Karpas-422 (cell line): Measurements from ENCODE around the gene NMNAT2. TPM values are rescaled to one million over a fixed set of nuclear protein-coding genes. Genes with fewer than 3 reads are reported as not detected.

Source experiments
- DNase-seq: peaks from one replicate; pipeline ENCODE4 v3.0.0-alpha.2; 2015
- H2AFZ ChIP-seq: fragments of 200-600 bp; sonication (generic); 2 replicates; pipeline ENCODE4 v1.6.1; 2014; ENCODE audit warnings: antibody characterized with exemption, low read length, mixed read lengths
- H3K27ac ChIP-seq: fragments of 200-600 bp; sonication (generic); 2 replicates; pipeline ENCODE4 v1.5.1; 2014; ENCODE audit warnings: mild to moderate bottlenecking, low read length, moderate library complexity
- H3K27me3 ChIP-seq: fragments of 200-600 bp; sonication (generic); 2 replicates; pipeline ENCODE4 v1.6.1; 2014; ENCODE audit warnings: low read length, mixed read lengths
- H3K36me3 ChIP-seq: fragments of 200-600 bp; sonication (generic); 2 replicates; pipeline ENCODE4 v1.6.1; 2014; ENCODE audit warnings: low read length, mixed read lengths; ENCODE audit not compliant: insufficient read depth
- H3K4me1 ChIP-seq: fragments of 200-600 bp; sonication (generic); 2 replicates; pipeline ENCODE4 v1.6.1; 2014; ENCODE audit warnings: mild to moderate bottlenecking, low read length, mixed read lengths
- H3K4me2 ChIP-seq: fragments of 200-600 bp; sonication (generic); 2 replicates; pipeline ENCODE4 v1.6.1; 2014; ENCODE audit warnings: low read length, low read depth, mild to moderate bottlenecking; ENCODE audit not compliant: poor library complexity, severe bottlenecking
- H3K4me3 ChIP-seq: fragments of 200-600 bp; sonication (generic); 2 replicates; pipeline ENCODE4 v1.5.1; 2014; ENCODE audit warnings: mild to moderate bottlenecking, antibody characterized with exemption, low read length, mixed read lengths
- H3K79me2 ChIP-seq: fragments of 200-600 bp; sonication (generic); 2 replicates; pipeline ENCODE4 v1.6.1; 2014; ENCODE audit warnings: mild to moderate bottlenecking, low read length, mixed read lengths
- H3K9ac ChIP-seq: fragments of 200-600 bp; sonication (generic); 2 replicates; pipeline ENCODE4 v1.6.0; 2014; ENCODE audit warnings: low read length
- H3K9me2 ChIP-seq: fragments of 200-600 bp; sonication (generic), shearing (Covaris generic); replicated peaks from 2 replicates; pipeline ENCODE4 v1.6.0; 2014; ENCODE audit warnings: mild to moderate bottlenecking, low read length, moderate library complexity; ENCODE audit not compliant: insufficient read depth
- H3K9me3 ChIP-seq: fragments of 300-700, 200-600 bp; sonication (generic); 2 replicates; pipeline ENCODE4 v1.6.1; 2014; ENCODE audit warnings: low read length, mixed read lengths
- H4K20me1 ChIP-seq: fragments of 200-600 bp; sonication (generic); 2 replicates; pipeline ENCODE4 v1.6.1; 2014; ENCODE audit warnings: mild to moderate bottlenecking, antibody characterized with exemption, low read length, low read depth; ENCODE audit not compliant: insufficient read depth
- total RNA-seq: library from RNA; depleted of rRNA; stranded (reverse); fragments of >200 nt; shearing (Covaris generic); gene quantifications from 2 replicates; pipeline ENCODE4 v1.2.3, GENCODE V29; 2014; ENCODE audit warnings: low replicate concordance

Gene NMNAT2
- total RNA-seq, 1 experiment from 2014 or later, result not detected

DNA sequence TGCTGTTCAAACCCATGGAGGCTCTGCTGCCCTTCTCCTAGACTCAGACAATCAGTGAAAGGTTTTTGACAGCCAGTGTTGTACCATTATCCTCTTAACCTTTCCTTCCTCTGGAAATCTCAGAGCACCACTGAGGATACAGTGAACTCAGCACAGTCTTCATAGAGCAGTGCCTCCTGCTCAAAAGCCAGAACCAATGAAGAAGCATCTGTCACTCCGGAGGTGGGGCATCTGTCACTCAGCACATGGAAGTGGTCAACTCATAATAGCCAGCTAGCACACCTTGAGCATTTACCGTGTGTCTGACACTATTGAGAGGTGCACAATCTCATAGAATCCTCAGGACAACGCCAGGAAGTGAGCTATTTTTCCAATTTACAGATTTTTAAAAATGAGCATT, 62.4 kb downstream of the NMNAT2 start:
- Histone ChIP-seq H2AFZ (no peak overlapping the region), H4K20me1 (no peaks in the 10 kb centered on the region), H3K27me3 (no peaks in the 10 kb centered on the region), H3K9me2 (no peaks in the 10 kb centered on the region), H3K36me3 (no peaks in the 10 kb centered on the region), H3K4me3 (no peak overlapping the region), H3K4me1 (no peaks in the 10 kb centered on the region), H3K79me2 (no peaks in the 10 kb centered on the region), H3K4me2 (no peak overlapping the region), H3K9me3 (no peaks in the 10 kb centered on the region), H3K27ac (no peak overlapping the region), H3K9ac (no peak overlapping the region)
- no peak for DNase-seq

DNA sequence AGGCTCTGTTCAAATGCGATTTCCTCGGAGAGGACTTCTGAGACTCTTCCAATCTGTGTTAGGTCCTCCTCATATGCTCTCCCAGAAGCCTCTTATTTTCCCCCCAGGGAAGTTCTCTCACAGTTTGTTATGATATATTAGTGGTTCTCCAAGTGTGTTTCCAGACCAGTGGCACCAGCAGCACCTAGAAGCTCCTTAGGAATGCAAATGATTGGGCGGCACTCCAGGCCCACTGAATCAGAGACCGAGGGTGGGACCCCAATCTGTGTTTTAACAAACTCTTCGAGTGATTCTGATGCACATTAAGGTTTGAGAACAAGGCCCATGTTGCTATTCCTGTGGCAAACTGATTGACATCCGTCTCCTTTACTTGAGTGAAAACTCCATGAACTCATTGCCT, 63.0 kb downstream of the NMNAT2 start:
- H3K9me2 ChIP-seq, result no peaks in the 10 kb centered on the region
- no peaks in the 10 kb centered on the region for H3K4me1 ChIP-seq
- H3K9ac ChIP-seq, result no peak overlapping the region
- H3K36me3 ChIP-seq, result no peaks in the 10 kb centered on the region
- H3K27me3 ChIP-seq, result no peaks in the 10 kb centered on the region
- no peak for DNase-seq
- no peak overlapping the region for H3K4me3 ChIP-seq
- no peaks in the 10 kb centered on the region for H4K20me1 ChIP-seq
- no peak overlapping the region for H2AFZ ChIP-seq
- H3K27ac ChIP-seq, result no peak overlapping the region
- H3K79me2 ChIP-seq, result no peaks in the 10 kb centered on the region
- H3K9me3 ChIP-seq, result no peaks in the 10 kb centered on the region
- no peak overlapping the region for H3K4me2 ChIP-seq

DNA sequence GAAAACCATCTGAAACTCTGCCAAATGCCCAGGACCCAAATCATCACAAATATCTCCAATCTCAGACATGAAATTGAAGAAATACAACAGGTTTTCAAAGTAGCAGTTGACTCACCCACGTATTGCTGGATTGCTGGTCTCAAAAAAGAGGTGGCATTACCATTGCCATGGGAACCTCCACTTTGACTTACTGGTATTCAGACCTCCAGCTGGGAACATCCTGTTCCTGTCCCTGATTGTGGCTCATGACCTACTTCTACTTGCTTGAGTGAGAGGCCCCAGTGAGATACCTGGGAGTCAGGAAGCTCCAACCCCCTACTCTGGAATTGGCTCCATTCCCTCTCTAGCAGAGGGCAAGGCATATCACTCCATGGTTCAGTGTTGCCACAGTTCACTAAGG, 64.6 kb downstream of the NMNAT2 start:
- DNase-seq, result no peak
- H4K20me1 ChIP-seq, result no peaks in the 10 kb centered on the region
- no peaks in the 10 kb centered on the region for H3K9me3 ChIP-seq
- H3K9ac ChIP-seq, result no peak overlapping the region
- H3K27me3 ChIP-seq, result no peaks in the 10 kb centered on the region
- H3K9me2 ChIP-seq, result no peaks in the 10 kb centered on the region
- H3K4me3 ChIP-seq, result no peak overlapping the region
- no peak overlapping the region for H3K4me2 ChIP-seq
- H2AFZ ChIP-seq, result no peak overlapping the region
- no peaks in the 10 kb centered on the region for H3K4me1 ChIP-seq
- no peak overlapping the region for H3K27ac ChIP-seq
- H3K36me3 ChIP-seq, result no peaks in the 10 kb centered on the region
- H3K79me2 ChIP-seq, result no peaks in the 10 kb centered on the region

DNA sequence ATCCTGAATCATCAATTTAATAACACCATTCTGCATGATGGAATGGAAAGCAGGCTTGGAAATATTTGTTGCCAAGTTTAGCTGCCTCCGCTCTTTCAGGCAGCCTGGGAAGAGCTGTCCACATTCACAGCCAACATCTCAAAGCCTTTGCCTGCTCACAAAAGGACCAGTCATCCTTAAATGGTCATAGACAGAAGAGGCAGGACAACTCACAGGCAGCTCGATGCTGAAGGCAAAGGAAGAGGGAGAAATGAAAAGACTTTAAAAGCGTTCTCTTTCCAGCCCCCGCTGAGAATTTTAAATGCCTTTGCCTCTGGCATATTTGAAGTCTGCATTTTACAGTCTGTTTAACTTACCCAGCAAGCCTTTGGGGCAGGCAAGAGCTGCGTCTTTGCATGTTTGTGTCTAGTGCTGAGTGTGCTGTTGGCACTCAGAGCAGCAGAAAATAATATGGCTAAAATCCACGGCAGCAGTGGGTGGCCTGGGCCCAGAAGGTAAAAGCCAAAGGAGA, 68.9 kb downstream of the NMNAT2 start:
- Histone ChIP-seq H3K79me2 (no peaks in the 10 kb centered on the region), H3K4me3 (no peak overlapping the region), H3K4me1 (no peaks in the 10 kb centered on the region), H4K20me1 (no peaks in the 10 kb centered on the region), H3K4me2 (no peak overlapping the region), H3K9me3 (no peaks in the 10 kb centered on the region), H3K27ac (no peak overlapping the region), H3K36me3 (no peaks in the 10 kb centered on the region), H3K9ac (no peak overlapping the region), H2AFZ (no peak overlapping the region), H3K9me2 (no peaks in the 10 kb centered on the region), H3K27me3 (no peaks in the 10 kb centered on the region)
- DNase-seq, result no peak

DNA sequence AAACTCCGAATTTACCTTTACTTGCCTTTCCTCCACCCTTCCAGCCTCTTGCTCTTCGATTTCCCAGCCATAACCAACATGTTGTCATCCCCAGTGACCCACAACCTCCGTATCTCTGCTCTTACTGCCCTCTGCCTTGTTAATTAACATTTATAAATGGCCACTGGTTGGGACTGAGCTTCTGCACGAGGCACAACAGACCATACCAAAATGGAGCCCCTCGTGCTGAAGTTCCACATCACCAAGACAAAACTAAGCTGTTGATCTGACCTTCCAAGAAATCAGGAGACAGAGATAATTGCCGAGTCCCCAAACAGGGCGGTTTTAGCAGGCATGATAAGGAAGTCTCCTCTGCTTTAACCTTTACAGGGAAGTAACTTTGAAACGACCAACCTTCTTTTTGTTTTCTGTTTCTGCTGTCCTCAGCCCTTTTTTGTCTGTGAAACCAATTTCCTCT, 71.9 kb downstream of the NMNAT2 start:
- no peak for DNase-seq
- H3K9ac ChIP-seq, result no peak overlapping the region
- no peaks in the 10 kb centered on the region for H3K9me3 ChIP-seq
- no peaks in the 10 kb centered on the region for H4K20me1 ChIP-seq
- H3K4me1 ChIP-seq, result no peaks in the 10 kb centered on the region
- H3K4me2 ChIP-seq, result no peak overlapping the region
- no peaks in the 10 kb centered on the region for H3K9me2 ChIP-seq
- H2AFZ ChIP-seq, result no peak overlapping the region
- no peak overlapping the region for H3K27ac ChIP-seq
- no peaks in the 10 kb centered on the region for H3K79me2 ChIP-seq
- no peaks in the 10 kb centered on the region for H3K36me3 ChIP-seq
- no peaks in the 10 kb centered on the region for H3K27me3 ChIP-seq
- no peak overlapping the region for H3K4me3 ChIP-seq

DNA sequence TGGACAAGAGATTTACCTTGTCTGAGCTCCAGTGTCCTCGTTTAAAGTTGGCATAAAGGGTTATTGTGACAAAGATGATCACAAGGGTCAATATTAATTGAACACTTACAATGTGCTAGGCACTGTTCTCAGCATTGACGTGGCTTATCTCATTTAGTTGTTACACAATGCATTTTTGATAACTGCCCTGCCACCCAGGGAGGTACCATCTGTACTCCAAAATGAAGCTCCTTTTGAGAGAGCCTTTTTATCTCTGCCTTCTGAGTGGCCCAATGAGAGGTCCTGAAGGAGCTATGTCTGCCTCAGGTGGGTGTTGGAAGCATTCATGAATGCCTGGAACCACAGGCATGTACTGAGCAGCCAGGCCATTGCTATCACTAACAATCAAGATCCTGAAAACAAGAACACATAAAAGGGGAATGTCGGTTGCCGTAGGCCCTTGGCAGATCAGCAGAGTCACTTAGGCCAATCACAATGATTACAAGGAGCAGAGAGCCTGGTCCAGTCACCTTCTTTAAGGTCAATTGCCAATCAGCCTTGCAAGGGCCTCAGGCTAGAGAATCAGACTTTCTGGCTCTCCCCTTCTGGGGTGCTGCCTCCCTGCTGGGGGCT, 78.5 kb downstream of the NMNAT2 start:
- H2AFZ ChIP-seq, result no peak overlapping the region
- no peak overlapping the region for H3K9ac ChIP-seq
- H3K4me3 ChIP-seq, result no peak overlapping the region
- no peaks in the 10 kb centered on the region for H3K4me1 ChIP-seq
- H3K4me2 ChIP-seq, result no peak overlapping the region
- H3K36me3 ChIP-seq, result no peaks in the 10 kb centered on the region
- no peaks in the 10 kb centered on the region for H3K9me2 ChIP-seq
- no peaks in the 10 kb centered on the region for H3K9me3 ChIP-seq
- no peak overlapping the region for H3K27ac ChIP-seq
- DNase-seq, result no peak
- no peaks in the 10 kb centered on the region for H4K20me1 ChIP-seq
- H3K79me2 ChIP-seq, result no peaks in the 10 kb centered on the region
- no peaks in the 10 kb centered on the region for H3K27me3 ChIP-seq

DNA sequence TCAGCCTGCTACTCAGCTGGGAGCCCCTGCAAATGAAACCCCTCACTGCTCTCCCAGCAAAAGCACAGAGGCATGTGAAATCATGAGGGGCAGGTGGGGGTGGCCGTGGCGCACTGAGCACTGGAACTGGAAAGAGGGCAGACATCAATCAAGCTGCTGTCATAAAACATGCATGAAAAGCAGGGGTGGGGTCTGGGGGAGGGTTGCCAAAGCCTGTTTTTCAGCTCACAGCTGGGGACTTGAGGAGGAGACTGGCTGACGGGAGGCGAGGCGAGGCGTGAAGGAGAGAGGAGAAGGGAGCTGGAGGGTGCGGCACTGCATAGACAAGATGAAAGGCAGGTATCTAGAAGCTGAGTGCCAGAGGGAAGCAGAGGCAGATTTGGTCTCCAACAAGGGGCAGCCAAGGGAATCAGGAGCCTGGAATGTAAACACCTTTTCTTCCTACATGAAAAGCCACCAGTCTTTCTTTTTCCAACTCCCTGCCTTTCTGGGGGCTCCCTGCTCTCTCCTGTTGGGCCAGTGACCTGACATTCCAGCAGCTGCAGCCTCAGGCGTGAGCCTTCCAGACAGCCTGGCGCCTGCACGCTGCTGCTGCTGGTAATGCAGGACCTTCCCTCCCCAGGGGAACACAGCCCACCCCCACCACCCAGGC, 87.0 kb downstream of the NMNAT2 start:
- Histone ChIP-seq H3K36me3 (no peaks in the 10 kb centered on the region), H3K79me2 (no peaks in the 10 kb centered on the region), H2AFZ (no peak overlapping the region), H4K20me1 (no peaks in the 10 kb centered on the region), H3K27ac (no peak overlapping the region), H3K27me3 (no peaks in the 10 kb centered on the region), H3K4me1 (no peaks in the 10 kb centered on the region), H3K9ac (no peak overlapping the region), H3K4me3 (no peak overlapping the region), H3K9me2 (no peaks in the 10 kb centered on the region), H3K4me2 (no peak overlapping the region), H3K9me3 (no peaks in the 10 kb centered on the region)
- DNase-seq, result no peak

DNA sequence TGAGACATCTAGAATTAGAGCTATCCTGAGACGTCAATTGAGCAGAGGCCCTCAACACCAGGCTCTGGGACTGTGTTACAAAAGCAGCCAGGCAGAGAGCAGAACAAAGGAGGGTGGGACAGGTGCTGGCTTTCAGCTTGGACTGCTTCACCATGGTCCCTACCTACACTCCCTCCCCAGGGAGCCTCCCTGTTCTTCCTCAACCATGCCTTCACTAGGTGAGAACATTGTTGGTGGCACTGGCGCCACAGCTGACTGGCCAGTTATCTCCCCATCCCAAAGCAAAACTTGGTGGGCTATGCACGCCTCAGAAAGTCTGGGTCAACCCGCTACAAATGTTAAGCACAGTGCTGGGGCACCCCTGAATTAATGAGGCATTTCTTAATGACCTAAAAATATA, 87.8 kb downstream of the NMNAT2 start:
- Histone ChIP-seq H3K9me2 (no peaks in the 10 kb centered on the region), H3K4me1 (no peaks in the 10 kb centered on the region), H3K79me2 (no peaks in the 10 kb centered on the region), H3K9ac (no peak overlapping the region), H3K4me3 (no peak overlapping the region), H3K27me3 (no peaks in the 10 kb centered on the region), H3K36me3 (no peaks in the 10 kb centered on the region), H3K27ac (no peak overlapping the region), H3K9me3 (no peaks in the 10 kb centered on the region), H3K4me2 (no peak overlapping the region), H2AFZ (no peak overlapping the region), H4K20me1 (no peaks in the 10 kb centered on the region)
- DNase-seq, result no peak
